Left lobe of liver (tissue), 2 donors: ENCODE results near the gene CYTH3. TPM values are rescaled to one million over a fixed set of nuclear protein-coding genes. Genes with fewer than 3 reads are reported as not detected.
A peak's percentile ranks its signal among the peaks of the same experiment; 100 is the strongest.
"Not testable (repeated sequence)": the region's sequence is repeated elsewhere in the genome, so short reads cannot be mapped to it uniquely, and the experiment has no call there.

Source experiments
- ATAC-seq: fragments of 200-7000 bp; cut with Tn5 transposase; one replicate; pipeline ENCODE4 v1.9.1; 2020; ENCODE audit warnings: mild to moderate bottlenecking, moderate library complexity
- DNase-seq: peaks from one replicate; pipeline ENCODE4 v3.0.0-alpha.2; 2020; ENCODE audit warnings: low spot score
- total RNA-seq: library from RNA; stranded (reverse); gene quantifications from one replicate; pipeline ENCODE4 v1.2.1, GENCODE V29; 2021
- donor health status: DM: no; HTN: no; CAD: no; lungs with moderate emphysema.
- donor health status: DM: no; HTN: yes; CAD: no.

CYTH3 gene
- total RNA-seq, 1 donor from 2014 or later = 3.8 TPM

DNA sequence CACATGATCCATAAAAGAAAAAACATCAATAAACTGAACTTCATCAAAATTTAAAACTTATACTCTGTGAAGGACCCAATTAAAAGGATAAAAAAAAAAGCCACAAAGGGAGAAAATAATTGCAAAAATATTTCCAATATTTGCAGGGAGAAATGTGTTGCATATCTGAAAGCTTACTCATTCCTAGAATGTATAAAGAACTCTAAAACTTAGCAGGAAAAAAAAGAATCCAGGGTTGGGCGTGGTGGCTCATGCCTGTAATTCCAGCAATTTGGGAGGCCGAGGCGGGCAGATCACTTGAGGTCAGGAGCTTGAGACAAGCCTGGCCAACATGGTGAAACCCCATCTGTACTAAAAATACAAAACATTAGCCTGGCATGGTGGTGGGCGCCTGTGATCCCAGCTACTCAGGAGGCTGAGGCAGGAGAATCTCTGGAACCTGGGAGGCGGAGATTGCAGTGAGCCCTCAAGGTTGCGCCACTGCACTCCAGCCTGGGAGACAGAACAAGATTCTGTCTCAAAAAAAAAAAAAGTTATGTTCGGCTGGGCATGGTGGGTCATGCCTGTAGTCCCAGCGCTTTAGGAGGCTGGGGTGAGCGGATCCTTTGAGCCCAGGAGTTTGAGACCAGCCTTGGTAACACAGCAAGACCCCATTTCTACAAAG is 11.1 kb upstream of the CYTH3 start:
- not testable (repeated sequence) for ATAC-seq, DNase-seq

- no peak for DNase-seq
- no peak for ATAC-seq
Measured at GRCh38 chr7:6279937-6280336, 7.5 kb upstream of the CYTH3 start.

DNA sequence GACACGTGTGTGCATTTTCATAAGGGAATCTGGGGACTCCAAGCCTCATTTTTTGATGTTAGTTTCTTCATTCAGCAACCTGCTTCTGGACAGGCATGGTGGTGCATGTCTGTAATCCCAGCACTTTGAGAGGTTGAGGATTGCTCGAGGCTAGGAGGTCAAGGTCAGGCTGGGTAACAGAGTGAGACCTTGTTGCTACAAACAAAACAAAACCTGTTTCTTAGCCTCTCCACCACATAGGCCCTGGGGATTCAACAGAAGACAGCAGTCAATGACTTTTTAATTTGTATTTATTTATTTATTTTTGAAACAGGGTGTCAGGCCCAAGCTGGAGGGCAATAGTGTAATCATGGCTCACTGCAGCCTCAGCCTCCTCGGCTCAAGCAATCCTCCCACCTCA is 6.9 kb upstream of the CYTH3 start:
- DNase-seq (no peak), ATAC-seq (no peak)

GRCh38 chr7:6278749-6279310 is 6.4 kb upstream of the CYTH3 start:
- ATAC-seq = no peak
- no peak for DNase-seq

- DNase-seq (no peak), ATAC-seq (no peak)
Measured at GRCh38 chr7:6277476-6277875, 5.1 kb upstream of the CYTH3 start.

DNA sequence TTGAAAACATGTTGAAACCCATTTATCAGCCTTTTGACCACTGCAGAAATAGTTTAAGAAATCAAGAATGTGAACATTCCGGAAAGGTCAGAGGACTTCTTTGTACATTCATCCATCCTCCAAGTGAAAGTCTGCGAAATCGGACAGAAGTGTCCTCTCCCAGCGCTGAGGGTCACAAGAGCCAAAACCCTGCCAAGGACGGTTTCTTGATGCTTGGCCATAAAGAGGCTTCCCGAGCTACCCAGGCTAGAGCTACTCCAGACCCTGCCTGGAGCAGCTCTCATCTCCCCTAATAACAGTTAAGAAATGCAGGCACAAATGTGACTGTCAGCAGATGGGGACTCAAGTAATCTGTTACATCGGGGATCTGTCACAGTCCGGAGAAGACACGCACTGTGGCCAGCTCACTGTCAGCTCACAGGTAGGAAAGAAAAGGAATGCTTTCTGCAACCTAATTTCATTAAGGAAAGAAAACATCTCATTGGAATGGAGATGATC is 4.5 kb upstream of the CYTH3 start:
- no peak for ATAC-seq
- DNase-seq = no peak

GRCh38 chr7:6274743-6275142 is 2.3 kb upstream of the CYTH3 start:
- no peak for DNase-seq
- ATAC-seq = no peak

DNA sequence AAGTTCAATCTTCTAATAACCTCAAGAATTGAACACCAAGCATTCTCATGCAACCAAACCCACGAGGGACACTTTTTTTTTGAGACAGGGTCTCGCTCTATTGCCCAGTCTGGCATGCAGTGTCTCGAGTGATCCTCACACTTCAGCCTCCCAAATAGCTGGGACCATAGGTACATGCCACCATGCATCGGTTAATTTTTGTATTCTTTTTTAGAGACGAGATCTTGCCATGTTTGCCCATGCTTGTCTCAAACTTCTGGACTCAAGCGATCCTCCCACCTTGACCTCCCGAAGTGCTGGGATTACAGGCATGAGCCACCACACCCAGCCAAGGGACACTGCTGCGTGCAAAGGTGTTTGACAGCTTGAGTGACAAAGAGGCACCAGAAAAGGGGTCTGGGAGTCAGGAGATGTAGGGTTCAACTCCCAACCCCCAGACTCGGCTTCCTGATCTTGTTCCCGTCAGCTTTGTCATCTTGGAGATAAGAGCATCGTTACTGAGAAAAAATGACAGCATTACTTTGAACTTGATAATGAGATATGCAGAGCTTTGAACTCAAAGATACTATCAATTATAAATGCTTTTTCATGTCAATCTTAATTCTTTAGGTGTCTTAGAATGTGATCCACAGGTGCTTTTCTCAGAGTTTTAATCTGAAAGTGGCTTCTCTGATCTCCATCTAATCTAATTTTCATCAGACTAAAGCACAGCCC is 1.6 kb upstream of the CYTH3 start:
- ATAC-seq (no peak), DNase-seq (no peak)

DNA sequence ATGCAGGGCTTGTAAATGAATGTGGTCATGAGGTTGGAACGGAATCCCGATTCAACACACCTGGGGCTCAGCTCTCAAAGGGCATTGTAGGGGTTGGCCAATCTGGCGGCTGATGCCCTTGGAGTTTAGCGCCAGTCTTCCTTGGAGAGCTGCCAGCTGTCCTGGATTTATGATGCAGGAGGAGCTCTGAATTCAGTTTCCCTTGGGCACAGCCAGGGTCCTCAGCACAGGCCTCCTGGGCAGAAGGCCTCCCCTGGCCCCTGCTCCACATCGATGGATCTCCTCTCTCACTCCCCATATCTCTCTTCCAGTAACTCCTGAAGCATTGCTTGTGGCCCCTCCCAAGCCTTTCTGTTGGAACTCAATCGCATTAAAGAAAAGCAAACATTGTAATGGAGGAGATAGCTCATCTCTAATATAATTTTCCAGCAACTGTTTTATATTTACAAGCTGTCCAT is 985 bp upstream of the CYTH3 start:
- DNase-seq = peak; percentile 85
- ATAC-seq = peak; percentile 67

DNA sequence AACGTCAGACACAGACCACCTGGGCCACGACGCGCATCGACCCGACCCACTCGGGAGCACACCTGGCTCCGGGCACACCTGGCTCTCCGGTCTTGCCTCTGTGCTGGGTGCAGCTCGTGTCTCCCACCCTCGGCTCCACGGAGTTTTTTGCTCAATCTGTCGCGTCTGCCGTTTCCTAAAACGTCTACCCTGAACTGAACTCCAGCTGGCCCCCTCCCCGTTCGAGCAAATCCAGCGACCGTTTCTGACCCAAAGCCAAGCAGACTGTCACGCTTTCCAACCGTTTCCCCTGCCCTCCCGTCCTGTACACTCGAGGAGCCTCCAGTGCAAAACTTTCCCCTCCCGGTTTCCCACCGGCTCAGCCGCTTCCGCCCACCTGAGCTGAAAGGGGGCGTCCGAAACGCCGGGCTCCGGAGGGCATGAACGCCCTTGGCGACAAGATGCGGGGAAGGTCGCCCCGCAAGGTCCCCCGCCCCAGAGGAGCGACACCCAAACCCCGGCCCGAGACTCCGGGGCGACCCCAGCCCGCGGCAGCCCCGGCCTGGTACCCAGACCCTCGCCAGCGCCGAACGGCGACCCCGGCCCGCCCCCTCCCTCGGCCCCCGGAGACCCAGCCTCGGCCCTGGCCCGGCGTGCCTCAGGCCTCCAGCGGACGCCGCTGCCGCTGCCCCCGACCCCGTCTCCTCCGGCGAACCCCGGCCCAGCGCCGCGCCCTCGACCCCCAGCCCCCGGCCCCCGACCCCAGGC is 557 bp downstream of the CYTH3 start:
- ATAC-seq (peak; percentile 11), DNase-seq (peak; percentile 50)

DNA sequence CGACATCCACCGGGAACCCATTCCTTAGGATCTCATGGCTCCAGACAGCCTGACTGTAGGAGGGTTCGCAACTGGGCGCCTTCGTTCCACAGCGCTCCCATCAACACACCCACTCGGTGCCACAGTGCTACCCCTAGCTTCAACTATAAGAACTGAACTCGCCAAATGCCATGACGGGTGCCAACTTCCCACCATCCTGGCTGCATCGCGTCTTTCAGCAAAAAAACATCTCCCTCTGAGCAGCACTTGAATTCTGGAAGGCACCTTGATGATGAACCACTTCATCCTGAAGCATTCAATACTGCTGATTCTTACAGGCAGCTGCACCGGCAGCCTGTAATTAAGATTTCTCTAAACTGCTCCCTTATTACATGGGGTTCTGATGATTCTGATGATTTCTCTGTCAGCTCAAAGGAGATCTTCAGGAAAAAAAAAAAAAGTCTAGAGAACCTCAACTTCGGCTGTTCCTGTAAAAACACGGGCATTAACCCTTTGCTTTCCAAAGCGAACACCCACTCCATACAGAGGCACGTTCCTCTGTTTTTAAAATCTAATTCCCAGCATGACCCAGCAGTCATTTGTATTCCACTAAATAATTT is 1.3 kb downstream of the CYTH3 start:
- DNase-seq = peak; percentile 49
- peak; percentile 40 for ATAC-seq

DNA sequence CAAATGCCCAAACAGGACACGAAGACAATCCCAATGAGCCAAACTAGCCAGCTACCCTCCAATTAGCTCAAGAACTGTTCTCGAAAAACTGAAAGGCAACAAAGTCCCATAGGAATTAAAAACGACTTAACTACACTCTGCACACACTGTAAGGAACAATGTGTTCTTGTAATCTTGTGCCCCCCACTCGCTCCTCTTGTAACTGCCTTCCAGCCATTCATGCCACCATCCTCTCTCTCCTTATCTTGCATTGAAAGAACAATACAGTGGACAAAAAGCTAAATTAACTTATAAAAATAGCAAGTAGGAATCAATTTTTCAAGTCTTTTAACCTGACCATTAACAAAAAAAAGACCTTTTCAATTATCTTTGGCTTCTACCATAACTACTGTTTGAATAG is 2.9 kb downstream of the CYTH3 start:
- ATAC-seq = no peak
- no peak for DNase-seq

- no peak for DNase-seq
- ATAC-seq = no peak
Measured at GRCh38 chr7:6268907-6269306, 3.5 kb downstream of the CYTH3 start.

DNA sequence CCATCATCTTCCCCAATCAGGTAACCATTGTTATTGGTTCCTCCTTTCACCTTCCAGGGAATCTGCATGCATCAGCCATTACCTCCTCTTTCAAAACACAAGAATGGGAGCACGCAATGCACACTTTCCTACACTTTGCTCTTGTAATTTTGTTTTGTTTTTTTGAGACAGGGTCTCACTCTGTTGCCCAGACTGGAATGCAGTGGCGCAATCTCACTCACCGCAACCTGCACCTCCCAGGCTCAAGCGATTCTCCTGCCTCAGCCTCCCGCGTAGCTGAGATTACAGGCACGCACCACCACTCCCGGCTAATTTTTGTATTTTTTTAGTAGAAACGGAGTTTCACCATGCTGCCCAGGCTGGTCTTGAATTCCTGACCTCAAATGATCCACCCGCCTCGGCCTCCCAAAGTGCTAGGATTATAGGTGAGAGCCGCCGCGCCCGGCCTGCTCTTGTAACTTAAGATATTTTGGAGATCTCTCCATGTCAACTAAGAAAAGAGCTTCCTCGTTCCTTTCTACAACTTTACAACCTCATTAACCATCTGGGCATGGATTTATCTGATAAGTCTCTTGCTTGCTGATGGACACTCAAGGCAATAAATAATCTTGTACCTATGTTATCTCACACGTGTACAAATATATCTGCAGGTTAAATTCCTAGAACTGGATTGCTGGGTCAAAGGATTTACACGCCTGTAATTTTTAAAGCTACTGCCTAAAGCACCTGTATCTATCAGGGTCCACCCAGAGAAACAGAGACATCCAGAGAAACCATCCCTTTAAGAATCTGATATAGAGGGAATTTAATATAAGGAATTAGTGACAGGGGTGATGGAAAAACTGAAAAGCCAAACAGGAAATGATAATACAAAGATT is 4.2 kb downstream of the CYTH3 start:
- DNase-seq = no peak

GRCh38 chr7:6266699-6267098 is 5.7 kb downstream of the CYTH3 start:
- no peak for DNase-seq

More for the DNA sequence above, 4.2 kb downstream of the CYTH3 start:
- no peak for ATAC-seq

GRCh38 chr7:6262221-6262620 is 10.2 kb downstream of the CYTH3 start:
- DNase-seq (no peak), ATAC-seq (no peak)

More at GRCh38 chr7:6266699-6267098, 5.7 kb downstream of the CYTH3 start:
- ATAC-seq = no peak

GRCh38 chr7:6261699-6262098 is 10.7 kb downstream of the CYTH3 start:
- DNase-seq = no peak
- ATAC-seq = no peak

DNA sequence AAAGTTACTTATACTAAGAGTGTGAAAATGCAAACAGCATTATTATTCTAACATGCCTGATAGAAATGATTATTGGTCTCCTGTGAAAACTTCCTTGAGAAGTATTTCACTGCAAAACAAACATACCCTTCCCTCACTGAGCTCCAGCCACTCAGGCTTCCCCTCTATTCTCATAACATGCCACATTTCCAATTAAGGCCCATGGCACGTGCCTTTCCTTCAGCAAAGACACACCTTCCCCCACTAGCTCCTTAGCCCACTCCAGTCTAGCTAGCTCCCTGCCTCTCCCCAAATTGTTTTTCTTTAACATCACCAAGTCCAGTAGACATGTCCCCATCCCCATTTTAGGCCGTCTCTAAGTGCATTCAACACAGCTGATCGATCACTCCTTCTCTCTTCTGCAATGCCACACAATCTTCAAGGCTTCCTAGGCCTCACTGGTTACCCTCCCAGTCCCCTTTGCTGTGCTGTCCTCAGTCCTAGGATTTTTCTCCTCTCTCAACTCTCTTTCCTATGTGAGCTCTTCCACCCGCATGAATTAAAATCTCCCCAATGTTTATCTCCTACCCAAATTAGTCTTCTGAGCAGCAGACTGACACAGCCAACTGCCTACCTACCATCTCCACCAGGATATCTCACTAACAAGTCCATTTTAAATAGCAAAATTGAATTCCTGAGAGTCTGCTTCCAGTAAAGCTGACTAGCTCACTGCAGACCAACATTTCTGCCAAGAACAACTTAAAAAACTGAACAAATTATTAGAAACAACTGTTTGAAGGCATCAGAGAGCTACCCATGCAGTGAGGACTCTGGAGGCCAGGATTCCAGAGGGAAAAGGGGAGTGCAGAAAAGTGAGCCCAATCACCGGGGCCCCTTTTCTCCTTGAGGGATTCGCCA is 11.9 kb downstream of the CYTH3 start:
- DNase-seq = no peak
- no peak for ATAC-seq

GRCh38 chr7:6259257-6259656 is 13.2 kb downstream of the CYTH3 start:
- no peak for DNase-seq
- no peak for ATAC-seq
